Measurements from ENCODE around the gene PLEKHH1.
A peak's percentile ranks its signal among the peaks of the same experiment; 100 is the strongest.

PLEKHH1 gene

DNA sequence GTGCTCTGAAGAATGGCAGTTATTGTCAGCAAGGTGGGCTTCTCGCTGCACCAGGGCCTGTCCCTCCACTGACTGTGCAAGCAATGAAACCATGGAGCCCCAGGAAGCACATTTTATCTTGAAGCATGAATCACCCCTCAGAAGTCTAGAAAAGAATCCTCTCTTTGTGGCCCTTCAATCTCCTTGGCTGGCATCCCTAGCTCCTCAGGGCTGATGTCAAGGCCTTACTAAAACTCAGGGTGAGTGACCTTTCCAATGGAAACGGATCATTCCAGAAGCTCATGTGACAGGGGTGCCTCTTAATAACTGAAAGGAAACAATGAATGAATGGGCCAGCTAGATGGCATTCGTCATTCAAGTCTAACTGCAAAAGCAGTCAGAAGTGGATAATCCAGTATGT lies 22.3 kb upstream of the PLEKHH1 start:
- no peak for ATAC-seq

DNA sequence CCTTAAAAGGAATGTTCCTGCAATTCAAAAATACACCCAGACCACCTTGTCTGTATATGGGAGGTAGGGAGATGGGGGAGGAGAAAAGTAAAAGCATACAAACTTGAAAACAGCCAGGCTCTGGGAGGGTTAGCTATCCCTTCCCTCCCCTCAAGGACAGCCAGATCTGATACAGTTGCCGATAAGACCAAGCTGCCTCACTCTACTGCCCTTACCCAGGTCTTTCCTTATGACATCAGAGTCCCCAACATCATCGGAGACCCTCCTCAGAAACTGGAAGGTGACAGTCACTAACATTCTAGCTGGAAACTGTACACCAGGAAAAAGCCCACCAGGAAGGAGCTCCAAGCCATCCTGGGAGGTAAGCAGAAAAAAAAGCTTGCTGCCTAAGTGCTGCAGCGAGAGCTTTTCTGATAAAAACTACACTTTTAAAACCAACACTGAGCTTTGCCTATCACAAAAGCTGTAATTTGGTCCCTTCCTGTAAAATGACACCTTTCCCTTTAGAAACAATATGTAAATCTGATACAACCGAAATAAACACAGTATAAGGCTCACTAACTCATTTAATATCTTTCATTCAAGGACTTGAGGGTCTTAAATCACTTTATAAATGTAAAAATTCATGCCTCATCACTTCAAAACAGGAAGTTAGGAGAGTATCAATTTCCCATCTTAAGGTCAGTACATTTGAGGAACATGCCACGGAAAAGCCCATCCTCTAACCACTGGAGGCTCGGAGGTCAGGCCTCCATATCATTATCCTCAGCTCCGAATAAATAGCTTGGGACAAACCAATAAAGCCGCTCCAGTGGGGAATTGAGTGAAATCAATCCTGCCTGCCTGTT lies 20.4 kb upstream of the PLEKHH1 start:
- no peak for ATAC-seq

DNA sequence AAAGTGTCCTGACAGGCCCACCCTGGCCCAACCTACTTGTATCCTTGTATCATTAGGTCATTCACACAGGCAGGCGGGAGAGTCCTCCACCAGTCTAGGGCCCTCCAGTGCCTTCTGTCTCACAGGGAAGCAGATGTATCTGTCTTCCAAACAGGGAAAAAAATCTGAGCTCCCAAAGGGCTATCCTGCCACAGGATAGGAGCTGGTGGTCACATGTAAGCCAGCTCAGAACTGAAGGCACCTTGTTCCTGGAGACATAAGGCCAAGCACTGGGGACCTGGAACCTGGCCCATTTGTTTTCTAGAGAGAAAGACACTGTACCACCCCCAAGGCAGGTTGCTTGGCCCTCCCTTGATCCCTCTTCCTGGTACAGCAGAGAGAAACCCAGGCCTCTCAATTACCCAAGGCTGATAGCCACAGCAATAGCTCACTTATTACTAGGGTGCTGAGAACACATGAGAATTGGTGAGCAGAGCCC lies 19.4 kb upstream of the PLEKHH1 start:
- no peak for ATAC-seq

DNA sequence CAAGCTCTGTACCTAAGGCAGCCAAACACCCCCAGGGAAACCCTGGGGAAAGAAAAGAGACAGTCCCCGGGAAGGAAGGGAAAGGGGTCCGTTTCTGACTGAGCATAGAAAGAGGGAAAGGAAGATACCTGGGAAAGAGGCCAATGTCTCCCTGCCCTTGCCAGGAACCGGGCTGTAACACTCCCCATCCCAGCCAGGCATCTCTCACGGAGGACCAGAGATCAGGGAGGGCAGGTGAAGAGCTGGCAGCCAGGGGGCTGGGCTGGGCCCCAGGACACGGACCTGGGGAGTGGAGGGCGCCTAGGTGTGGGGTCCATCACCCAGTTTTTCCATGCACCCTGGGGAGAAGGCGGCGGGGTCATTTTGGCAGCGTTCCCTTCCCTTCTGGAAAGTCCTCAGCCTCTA lies 18.9 kb upstream of the PLEKHH1 start:
- no peak for ATAC-seq

DNA sequence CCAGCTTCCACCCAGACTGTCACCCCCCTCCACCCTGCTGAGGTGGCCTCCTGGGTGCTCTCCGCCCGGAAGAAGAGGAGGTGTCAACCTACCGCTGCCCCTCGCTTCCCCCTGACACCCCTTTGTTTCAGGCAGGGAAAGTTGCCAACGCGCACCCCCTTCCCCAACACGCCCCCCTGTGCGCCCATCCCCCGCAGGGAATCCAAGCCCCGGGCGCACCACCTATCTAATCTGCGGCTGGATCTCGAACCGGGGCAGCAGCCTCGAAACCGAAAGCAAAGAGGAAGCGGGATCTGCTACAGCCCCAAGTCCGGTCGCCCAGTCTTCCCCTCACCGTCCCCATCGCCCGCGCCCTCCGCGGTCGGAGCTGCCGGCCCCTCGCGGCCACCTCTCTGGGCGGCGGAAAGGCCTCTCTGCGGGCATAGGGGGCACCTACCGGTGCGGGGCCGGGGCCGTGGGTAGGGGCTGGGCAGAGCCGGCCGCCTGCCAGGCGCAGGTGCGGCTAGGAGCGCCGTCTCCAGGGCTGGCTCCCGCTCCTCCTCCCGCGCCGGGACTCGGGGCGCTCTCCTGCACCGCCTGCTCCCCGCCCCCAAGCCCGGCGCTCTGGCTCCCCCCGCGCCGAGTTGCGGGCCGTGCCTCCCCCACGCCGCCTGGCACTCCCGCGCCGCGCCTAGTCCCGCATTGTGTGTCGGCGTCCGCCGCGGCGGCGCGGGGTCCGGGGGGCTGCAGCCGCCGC lies 18.3 kb upstream of the PLEKHH1 start:
- peak; percentile 65 to 69 for ATAC-seq

DNA sequence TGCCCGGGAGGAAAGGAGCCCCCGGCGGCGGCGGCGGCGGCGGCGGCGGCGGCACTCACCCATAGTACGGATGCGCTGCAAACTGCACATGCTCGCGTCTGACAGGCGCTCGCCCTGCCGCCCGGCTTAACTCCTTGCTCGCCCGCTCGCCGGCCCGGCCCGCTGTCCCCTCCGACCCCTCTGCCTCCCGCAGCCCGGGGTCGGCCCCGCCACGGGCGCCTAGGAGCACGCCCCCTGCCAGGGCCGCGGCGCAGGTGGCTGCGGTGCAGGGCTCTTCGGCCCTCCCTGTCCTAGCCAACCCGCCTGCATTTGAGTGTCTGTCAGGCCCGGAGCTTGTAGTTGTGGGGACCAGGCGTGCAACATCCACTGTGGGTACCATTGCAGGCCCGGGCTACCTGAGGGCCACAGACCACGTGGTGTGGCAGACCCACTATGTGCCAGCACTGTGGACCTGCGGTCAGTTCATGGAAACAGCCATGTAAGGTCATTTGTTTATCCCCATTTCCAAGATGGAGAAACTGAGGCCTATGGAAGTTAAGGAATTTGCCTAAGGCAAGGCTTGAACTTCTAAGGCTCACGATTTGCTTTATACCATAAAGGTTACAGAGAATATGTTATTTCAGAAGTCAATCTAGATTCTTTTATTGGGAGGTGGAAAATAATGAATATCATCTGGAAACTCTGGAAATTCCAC lies 17.6 kb upstream of the PLEKHH1 start:
- peak; percentile 65 to 66 for ATAC-seq

DNA sequence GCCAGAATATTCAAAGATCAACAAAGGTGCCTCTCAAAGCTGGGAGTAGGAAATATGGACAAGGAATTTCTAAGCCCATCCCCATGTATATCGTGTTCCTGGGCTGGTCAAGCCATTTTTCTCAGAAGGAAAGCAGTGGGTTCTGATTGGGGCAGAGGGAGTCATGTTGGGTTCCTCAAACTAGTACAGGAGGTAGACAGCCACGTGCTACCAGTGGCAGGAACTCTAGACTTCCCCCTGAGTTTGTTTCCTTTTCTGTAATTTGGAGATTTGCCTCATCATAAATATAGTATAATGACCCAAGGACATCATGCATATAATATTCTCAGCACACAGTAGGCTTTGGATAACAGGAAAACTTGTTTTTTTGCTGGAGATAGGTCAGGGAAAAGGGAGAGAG lies 16.4 kb upstream of the PLEKHH1 start:
- no peak for ATAC-seq

DNA sequence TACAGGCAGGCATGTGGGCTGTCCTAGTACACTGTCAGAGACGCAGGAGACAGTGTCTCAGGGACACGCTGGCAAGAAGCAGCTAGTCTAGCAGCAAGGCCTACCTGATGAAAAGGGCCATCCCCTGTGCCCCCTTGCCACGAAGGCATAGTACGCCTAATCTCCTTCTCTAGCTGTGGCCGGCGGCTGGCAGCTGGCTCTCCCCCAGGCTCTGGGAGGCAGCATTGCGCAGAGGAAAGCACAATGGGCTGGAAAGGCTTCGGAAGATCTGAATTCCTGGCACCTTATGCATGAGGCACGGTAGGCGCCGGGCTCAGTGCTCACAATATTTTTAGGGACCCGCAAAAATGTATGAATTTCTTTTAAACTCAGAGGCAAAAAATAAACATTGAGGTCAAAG lies 16.0 kb upstream of the PLEKHH1 start:
- no peak for ATAC-seq

DNA sequence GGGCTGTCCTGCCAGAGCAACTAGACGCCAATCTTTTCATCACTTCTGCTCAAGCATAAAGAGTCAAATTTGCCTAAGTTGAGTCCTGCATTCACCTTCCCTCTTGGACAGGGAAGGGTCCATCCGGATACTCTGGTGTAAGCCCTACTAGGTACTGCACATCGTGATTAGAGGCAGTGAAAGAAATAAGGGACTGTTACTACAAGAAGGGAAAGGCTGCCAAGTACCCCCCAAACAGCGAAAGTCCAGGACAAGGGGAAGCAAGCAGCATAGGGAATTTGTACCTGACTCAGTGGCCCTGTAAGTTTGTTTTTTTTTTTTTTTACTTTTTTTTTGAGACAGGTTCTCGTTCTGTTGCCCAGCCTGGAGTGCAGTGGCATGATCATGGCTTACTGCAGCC lies 13.7 kb upstream of the PLEKHH1 start:
- ATAC-seq = no peak

DNA sequence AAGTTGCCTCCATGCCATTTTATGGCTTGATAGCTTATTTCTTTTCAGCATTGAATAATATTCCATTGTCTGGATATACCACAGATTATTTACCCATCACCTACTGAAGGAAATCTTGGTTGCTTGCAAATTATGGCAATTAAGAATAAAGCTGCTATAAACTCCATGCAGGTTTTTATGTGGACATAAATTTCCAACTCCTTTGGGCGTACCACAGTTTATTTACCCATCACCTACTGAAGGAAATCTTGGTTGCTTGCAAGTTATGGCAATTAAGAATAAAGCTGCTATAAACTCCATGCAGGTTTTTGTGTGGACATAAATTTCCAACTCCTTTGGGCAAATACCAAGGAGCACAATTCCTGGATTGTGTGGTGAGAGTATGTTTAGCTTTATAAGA lies 12.6 kb upstream of the PLEKHH1 start:
- no peak for ATAC-seq

DNA sequence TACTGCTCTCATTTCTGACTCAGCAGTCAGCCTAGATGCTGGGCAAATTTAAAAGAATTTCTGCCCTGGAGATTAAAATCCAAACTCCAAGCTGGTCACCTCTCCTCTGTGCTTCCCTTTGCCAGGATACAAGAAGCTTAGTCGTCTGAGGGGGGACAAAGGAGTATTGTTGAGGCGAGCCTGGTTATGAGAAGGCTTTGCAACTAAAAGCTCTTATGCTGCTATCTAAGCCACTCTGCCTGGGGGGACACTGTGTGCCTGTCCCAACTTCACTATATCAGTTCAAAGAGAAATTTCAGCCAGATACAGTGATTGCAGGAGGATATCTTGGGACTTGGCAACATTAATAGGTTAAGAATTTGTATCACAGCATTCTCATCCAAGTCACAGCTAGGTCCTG lies 10.8 kb upstream of the PLEKHH1 start:
- ATAC-seq = no peak

DNA sequence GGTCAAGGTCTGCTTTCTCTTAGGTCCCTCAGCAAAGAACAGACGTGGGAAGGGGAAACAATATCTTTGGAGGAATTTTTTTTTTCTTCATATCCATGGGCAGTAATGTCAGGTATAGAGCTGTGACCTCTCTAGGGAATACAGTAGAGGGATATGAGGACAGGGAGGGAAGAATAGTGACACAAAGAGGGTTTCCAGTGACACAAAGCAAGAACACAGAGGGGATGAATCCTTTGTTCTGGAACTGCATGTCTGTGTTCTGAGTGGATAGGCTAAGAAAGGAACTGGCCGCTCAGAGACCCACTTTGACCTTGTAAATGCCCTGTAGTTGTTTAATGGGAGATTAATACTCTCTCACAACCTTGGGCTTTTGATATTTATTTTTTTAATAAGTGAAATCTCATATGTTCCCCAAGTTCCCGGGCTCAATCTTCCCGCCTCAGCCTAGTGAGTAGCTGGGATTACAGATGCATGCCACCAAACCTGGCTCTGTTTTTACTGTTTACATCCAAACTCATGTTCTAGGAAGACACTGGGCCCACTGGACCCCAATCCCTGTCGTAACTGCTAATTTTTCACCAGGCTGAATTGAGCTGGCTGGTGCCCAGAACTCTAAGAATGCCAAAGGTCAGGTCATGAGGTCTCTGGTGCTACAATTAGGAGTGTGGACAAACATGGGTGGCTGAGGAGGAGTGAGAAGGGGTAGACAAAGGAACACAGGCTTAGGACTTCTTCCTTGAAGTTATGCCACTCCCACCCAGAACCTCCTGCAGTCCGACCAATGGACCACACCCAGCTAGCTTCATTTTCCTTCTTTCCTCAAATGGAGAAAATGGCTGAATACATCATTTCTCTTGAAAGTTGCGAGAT lies 9.1 kb upstream of the PLEKHH1 start:
- ATAC-seq = no peak

DNA sequence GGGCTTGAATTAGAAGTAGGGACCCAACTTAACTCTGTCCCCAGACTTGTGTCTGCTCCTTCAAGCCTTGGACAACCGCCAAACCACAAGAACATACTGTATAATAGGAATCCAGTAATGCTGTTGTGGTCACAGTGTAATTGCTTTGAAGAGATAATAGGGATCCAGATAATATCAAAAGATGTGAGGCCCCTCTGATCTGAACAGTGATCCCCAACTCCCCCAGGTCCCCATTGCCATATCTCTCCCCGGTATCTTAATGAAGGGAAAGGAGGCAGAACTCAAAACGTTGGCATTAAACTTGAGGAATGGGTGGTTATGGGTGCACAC lies 8.5 kb upstream of the PLEKHH1 start:
- no peak for ATAC-seq

DNA sequence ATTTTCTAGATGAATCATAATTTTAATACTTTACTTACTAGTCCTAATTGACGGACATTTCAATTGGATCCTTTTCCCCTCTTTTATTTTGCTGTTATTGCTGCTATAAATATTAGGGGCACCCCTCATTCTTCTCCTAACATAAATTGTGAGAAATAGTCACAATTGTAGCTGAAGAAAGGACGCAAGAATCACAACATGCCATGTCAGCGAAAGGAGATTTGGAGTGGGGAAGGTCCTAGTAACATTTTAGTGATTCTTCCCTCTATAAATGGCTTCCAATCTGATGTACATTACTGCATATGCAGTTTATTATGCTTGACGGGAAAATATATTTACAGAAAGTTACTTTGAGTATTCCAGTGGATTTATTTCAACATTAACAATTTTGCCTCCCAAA lies 7.7 kb upstream of the PLEKHH1 start:
- no peak for ATAC-seq

DNA sequence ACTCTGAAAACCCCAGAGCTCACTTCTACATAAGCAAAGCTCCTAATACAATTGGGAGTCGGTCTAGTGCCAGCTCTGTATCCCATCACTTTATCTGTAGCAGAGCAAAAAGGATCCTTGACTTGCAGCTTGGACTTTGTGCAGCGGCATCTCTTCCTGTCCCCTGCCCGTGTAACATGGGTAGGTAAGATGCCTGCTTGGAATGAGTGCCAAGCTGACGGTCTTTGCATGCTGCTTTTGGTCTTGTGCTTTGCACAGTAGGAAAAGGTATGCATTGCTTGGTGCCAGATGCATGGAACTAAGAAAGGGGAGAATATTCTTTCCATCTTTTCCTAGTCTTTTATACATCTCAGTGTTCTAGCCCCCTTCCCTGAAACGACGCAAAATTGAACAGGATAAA lies 6.9 kb upstream of the PLEKHH1 start:
- ATAC-seq = no peak

DNA sequence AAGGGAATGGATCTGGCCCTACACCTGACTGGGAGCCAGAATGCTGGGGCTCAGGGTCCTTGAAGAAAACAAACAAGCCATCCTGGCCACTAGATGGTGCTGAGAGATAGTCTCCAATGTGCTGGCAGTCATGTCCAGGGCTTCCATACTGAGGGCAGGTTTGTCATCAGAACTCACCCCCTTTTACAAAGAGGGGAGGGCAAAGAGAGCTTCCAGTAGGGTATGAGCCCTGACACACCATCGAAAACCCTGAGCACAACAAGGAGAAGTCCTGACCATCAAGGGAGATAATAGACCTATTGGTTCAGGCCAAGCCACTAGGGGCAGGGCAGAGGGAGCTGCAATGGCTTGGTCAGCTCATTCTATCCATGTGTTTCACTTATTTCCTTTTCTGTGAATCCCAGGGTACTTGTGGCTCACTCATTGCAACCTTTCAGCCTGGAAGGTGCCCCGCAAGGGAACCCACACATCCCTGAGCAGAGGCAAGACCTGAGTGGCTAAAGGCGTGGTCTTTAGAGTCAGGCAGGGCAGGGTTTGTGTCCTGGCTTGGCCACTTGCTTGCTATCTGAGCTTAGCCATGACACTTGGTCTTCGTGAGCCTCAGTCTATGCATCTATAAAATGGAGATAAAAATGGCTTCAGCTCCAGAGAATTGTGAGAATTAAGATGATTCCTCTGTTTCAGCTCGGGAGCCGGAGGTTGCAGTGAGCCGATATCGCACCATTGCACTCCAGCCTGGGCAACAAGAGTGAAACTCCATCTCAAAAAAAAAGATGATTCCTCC lies 6.2 kb upstream of the PLEKHH1 start:
- ATAC-seq = peak; percentile 65 to 67

DNA sequence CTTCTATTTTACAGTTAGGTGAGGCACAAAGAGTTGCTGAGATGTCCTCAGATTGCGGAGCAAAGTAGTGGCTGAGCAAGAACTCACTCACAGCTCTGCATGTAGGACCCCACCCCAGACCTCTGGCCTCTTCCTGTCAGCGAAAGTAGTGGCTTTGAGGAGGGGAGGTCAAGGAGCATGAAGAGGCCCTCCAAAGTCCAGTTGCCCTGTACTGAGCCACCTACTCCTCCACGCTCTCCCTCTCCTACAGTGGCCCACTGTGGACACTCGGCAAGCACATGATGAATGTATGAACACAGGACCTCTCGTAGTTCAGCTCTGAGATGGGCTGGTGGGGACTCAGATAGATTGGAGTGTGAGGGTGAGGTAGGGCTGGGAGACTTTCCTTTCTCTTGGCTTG lies 5.3 kb upstream of the PLEKHH1 start:
- no peak for ATAC-seq

DNA sequence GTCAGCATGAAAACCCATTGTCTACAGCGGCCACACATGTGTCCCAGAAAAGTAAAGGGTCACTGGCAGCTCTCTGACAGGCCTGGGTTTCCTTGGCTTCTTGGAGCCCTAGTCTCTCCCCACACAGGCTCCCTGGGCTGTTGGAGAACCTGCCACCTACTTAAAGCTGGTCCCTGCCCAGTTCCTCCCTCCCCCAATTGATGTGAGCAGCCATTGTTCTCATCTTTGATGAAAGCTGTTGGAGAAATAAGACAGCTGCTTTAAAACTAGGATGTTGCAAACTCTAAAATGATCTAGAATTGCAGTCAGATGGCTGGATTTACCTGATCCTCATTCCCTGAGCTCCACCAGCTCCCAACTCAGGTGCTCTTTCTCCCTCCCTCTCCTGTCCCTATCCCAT lies 4.8 kb upstream of the PLEKHH1 start:
- no peak for ATAC-seq

DNA sequence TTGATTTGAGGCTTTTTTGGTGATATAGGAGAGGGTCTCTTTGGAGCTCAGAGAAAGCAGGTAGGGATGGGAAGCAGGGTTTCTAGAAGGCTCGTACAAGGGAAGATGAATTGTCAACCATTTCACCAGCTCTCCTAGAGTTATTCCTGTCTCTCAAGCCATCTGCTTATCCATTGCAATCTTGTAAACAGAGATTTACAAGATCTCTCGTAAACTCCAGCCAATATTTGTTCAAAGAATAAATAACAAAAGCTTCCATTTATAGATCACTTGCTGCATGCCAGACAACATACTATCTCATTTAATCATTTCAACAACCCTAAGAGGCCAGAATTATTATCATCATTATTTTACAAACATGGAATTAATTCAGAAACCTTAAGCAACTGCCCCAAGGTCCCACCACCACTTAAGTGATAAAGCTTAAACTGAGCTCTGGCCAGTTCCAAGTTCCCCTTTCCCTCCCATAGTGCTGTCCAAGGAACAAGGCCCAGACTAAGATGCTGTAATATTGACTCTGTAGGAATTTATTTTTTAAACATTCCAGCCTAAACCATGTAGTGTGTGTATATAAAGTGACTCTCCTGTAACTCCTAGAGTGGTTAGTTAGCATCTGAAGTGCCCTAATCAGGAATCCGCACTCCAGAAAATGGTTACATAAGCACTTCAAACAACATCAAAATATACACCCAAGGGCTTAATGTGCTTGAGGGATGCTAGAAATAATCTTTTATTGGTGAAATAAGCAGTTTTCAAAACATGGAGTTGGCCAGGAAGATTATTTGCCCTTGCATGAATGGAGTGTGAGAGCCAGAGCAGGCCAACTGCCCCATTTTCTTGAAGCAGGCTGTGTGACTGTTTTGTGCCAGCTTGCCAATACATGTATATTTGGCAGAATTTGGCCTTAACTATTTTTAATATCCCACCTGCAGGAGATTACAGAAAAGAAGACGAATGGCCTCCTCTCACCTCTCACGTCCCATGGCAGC lies 2.8 kb upstream of the PLEKHH1 start:
- ATAC-seq = no peak

DNA sequence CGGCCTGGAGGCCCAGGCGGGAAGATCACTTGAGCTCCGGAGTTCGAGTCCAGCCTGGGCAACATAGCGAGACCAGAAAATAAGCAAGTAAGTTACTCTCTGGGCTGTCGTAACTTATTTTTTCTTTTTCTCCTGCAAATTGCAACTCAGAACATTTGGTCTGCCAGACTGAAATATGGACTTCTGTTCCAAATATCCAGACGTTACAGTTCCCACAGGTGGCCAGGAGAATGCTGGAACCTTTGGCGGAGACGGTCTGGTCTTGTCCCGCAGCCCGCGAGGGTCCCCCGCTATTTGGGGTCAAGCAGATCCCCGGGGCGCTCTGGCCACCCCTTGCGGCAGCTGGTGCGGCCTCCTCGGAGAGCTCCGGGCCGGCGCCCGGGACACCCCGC lies 488 bp upstream of the PLEKHH1 start:
- ATAC-seq = no peak

DNA sequence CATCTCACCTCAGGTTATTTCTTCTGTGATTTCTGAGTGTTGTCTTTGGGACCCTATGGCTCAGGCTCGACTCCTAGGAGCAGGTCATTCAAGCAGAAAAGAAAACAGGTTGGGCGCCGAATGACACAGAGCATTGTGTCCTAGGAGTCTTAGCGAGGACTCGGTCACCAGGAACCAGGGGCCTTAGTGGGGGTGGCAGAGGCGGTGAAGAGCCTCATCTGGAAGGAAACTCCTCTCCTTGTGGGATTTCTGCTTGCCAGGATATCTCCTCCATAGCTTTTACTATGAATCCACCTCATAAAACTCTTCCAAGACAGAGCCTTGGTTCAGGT lies 630 bp downstream of the PLEKHH1 start:
- ATAC-seq = no peak

All from activated CD4-positive, CD25-positive, alpha-beta regulatory T cell treated with anti-CD3 and anti-CD28 coated beads, Interleukin-2, amount 50 U/mL, for 24 hours (primary cell).